GF-D8 (cell line): ENCODE data around the gene FEZF2.

Experiments
- DNase-seq: peaks from one replicate; lab custom pipeline; 2025; lab: John Stamatoyannopoulos, UW

FEZF2 gene

GRCh38 chr3:62373215-62373614 lies at the start of gene FEZF2:
Gene FEZF2 (minus strand): TSS chr3:62373550. CDS start chr3:62372868, 682 bp downstream.
- no peak for DNase-seq

DNA sequence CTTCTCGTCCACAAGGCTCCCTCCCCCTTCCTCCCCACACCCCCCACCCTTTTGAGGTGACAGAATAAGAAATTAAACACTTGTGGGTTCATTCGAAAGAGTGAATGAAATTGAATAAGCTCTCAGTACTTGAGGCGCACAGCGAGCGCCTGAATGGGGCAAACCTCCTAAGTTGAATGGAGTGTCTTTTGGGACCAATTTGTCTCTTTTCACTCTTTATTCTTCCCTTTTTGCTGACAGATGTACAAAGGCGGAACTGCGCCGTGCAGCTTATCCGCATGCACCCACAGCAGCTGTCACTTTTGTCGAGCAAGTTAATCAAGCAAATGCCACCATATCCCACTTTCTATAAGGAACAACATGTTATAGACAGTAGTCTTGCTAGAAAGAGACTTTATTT lies 47.9 kb upstream of the FEZF2 start:
- no peak for DNase-seq

GRCh38 chr3:62416144-62416543 lies 42.8 kb upstream of the FEZF2 start:
- no peak for DNase-seq

GRCh38 chr3:62415312-62415801 lies 42.0 kb upstream of the FEZF2 start:
- DNase-seq, result no peak

- no peak for DNase-seq
Measured at GRCh38 chr3:62414786-62415185, 41.4 kb upstream of the FEZF2 start.

DNA sequence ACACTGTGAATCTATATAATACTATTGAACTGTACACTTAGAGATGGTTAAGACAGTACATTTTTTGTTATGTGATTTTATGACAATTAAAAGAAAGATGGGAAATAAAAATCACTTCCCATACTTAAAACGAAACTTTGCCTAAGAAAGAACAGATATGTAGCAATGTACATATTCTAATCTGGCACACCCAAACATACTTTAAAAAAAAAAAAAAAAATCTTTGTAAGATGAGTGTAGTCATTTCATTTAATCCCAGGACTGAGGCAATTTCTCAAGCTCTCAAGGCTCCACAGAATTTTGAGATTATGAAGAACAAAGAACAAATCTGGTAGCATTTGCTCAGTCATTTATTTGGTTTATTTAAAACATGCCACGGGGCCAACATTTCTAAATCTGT lies 40.3 kb upstream of the FEZF2 start:
- DNase-seq, result no peak

DNA sequence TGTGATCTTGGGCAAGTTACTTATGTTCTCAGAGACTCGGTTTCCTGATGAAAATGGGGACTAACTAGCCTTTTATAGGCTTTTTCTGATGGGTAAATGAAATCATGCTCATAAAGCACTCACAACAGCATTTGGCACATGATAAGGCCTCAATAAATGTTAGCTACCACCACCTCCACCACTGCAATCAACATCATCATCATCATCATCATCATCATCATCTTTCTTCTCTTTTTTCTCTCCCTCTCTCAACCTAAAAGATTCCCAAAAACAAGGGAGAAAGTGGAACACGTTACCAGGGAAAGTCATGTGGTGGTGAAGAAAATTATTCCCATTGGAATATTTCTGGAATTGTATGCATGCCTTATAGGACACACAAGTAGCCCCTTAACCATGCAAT lies 33.6 kb upstream of the FEZF2 start:
- DNase-seq, result no peak

DNA sequence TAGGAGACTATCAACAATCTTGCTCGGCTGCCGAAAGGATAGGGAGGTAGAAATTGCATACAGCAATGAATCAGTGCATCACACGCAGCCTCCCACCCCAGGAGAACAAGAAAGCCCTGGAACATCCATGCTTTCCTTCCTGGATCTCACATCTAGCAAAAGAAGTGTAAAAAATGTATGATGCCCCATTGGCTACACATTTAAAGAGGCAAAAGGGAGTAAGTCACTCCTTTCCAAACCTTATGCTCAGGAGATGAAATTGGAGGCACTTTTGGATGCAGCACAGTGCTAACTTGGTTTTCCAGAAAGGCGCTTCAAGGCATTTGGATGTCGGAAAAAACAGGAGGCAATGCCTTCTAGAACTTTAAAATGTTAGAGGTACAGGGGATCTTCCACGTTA lies 32.2 kb upstream of the FEZF2 start:
- no peak for DNase-seq

DNA sequence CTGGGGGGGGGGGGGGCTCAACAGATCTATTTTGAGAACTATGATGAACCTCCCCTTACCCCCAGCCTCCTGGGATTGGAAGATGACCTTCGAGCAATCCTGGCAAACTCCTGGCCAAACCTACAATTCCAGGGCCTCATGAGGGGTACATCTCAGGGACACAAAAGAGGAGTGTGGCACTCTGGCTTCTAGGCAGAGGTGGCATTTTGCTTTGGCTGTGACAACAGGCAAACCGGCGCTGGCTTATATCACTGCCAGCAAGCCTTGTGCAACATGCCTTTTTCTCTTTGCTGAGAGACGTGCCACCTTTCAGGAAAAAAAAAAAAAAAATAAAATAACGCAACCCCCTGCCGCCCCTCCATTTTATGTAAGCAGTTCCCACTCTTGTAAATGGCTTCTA lies 31.8 kb upstream of the FEZF2 start:
- no peak for DNase-seq

DNA sequence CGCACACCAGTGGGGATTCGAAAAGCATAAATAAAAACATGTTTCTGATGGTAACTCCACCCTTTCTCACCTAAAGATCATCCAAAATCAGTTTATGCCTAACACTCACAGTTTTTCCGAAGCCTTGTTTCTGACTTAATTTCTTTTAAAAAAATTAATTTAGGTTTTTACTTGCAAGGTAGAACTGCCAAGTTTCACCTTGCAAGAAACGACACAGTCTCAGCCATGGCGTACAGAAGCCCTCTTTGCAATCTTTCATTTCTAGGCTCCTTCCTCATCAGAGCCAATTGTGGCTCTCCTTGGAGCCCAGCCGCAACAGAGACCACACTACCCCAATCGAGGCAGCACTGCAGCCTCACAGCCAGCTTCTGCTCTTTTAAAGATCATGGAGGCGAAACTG lies 31.0 kb upstream of the FEZF2 start:
- DNase-seq, result no peak

DNA sequence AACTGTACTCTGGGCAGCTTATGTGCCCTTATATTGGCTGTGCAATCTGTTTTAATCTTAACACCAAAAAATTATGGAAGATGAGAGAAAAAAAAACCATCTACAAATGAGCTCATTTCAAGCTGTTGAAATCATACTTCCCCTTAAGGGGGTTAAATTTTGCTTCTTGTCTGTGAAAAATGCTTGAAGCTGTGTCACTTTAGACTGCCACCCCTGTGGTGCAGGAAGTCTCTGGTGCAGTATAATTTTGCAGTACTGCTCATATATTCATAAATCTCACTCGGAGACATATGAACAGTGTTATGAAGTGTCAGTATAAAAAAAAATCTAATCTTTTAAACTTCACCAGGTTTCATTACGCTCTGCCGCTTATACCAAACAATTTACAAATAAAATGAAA lies 30.4 kb upstream of the FEZF2 start:
- DNase-seq, result no peak

- DNase-seq, result no peak
Measured at GRCh38 chr3:62392626-62393292, 19.4 kb upstream of the FEZF2 start.

DNA sequence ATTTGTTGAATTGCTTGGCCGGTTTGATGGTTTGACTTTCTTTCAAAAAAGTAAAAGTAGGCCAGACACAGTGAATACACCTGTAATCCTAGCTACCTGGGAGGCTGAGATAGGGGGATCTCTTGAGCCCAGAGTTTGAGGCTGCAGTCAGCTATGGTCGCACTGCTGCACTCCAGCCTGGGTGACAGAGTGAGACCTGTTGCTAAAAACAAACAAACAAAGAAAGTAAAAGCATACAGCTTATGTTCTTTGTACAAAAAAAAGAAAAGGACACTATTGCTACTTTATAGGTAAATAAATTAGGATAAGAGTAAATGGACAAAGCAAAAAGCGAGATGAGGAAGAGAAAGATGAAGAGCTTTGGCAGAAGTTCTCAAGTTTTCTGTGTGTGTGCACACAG lies 13.9 kb upstream of the FEZF2 start:
- DNase-seq, result no peak

DNA sequence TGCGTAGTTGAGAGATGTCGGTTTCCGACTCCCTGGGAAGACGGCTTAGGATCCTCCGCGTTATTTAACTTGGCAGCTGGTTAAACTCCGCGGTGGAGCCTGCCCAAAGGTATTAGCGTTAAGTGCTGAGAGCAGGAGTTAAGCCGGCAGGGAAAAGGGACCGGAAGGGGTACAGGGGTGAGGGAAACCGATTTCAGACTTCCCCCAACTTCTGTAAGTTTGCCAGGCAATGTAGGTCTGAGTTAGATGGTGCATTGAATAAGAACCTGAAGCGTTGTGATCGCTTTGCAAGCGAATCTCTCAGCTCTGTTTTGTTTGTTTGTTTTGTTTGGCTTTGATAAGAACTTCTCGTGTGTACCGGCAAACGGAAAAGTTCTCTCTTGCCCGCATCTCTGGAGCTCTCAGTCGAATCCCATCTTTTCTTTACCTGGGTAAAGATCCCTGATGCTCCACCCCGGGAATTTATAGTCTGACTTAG lies 6.0 kb upstream of the FEZF2 start:
- no peak for DNase-seq

GRCh38 chr3:62378921-62379320 lies 5.6 kb upstream of the FEZF2 start:
- DNase-seq, result no peak

DNA sequence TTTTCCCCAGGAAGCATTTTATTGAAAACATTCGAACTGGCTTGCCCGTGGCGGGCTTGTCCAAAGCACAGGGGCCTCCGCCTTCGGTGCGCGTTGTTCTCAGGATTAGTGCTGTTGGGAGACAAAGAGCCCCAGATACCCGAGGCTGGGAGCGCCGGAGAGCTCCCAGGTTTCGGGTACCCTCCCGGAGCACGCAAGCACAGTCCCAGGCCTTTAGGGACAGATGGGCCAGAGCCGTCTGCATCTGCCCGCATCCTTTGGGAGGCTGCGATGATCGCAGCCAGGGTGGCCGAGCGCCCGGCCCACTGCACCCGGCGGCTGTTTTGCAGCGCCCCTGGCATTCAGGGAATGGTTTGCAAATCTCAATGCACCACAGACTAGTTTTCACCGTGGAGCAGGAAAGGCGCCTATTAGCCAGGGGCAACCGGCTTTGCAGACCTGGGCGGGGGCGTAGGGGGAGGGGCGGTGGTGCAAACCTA lies 5.0 kb upstream of the FEZF2 start:
- DNase-seq, result no peak

GRCh38 chr3:62376906-62377877 lies 3.8 kb upstream of the FEZF2 start:
- DNase-seq, result no peak

DNA sequence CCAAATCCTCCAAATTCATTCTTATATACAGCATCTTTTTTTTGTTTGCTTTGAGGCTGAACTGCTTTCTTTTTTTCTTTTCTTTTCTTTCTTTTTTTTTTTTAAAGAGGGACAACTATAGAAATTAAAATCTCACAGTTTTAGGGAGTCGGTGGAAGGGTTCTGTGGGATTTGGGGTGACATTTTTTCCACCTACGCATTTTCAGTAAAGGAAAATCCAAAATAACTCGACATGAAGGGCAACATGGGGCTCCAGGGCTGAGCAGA lies 3.0 kb upstream of the FEZF2 start:
- no peak for DNase-seq

GRCh38 chr3:62375655-62376453 lies 2.5 kb upstream of the FEZF2 start:
- DNase-seq, result no peak

DNA sequence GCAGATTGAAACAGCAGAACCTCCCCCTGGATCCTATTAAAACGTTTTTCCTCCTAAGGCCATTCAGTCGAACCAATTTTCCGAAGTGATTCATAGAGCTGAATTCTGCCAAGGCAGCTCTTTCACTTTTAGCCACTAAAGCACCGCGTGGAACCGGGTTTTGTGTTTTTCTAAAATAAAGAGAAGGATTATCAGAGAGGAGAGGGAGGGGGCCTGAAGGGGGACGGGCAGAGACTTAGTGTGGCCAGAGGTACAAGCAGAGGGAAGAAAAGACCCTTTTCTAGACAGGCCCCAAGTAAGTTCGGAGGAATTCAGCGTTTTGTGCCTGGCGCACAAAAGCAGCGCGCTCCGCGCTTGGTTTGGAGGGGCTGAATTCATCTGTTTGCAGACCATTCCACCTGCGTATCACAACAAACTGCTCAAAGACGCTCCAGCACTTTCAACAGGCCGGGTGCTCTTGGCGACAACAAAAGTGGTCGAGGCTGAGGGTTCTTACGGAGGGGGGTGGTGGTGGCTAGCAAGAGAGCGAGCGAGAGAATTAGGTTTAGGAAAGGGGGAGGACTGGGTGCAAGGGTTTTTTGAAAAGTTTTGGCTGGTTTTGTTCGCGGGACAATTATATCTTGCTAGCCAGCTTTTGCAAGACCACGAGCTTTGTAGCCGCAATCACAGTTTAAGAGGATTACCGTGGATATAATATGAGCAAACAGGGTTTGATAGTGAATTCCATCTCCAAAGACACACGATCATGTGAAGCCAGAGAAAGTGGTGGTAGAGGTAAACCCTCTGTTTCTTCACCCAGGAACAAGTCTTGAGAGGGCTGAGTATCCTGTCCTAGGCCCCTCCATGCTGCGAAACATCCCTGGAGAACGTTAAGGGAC lies 1.2 kb upstream of the FEZF2 start:
- DNase-seq, result no peak

- DNase-seq, result no peak
Measured at GRCh38 chr3:62373714-62374333, 474 bp upstream of the FEZF2 start.
